Measurements from ENCODE around the gene WIZ. TPM values are rescaled to one million over a fixed set of nuclear protein-coding genes. Genes with fewer than 3 reads are reported as not detected.
A peak's percentile ranks its signal among the peaks of the same experiment; 100 is the strongest.

The WIZ gene
- total RNA-seq, 1 experiment from 2014 or later, result 24.3 TPM

DNA sequence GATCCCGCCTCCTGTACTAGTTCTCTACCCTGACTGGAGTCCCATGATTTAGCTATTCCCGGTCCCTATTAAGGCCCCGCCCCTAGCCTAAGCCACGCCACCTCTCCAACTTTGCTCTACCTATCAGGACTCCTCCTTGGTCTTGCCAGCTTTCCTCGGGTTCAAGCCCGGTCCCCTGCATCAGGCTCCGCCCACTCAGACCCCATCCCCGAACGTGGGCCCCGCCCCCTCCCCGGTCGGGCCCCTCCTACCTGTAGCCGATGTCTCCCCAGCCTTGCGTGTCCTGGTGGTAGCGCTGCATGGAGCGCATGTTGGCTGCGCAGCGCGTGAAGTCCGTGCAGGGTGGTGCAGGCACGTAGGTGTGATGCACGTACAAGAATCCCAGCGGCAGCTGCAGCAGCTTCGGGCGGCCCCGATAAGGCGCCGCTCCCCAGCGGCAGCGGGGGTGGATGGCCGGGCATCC is 21.9 kb upstream of the WIZ start:
- Histone ChIP-seq H3K4me3 (no peak overlapping the region), H3K9me3 (peaks cover 10% of the 10 kb centered on the region), H3K36me3 (no peaks in the 10 kb centered on the region), H3K27me3 (no peaks in the 10 kb centered on the region)
- no peak for DNase-seq

DNA sequence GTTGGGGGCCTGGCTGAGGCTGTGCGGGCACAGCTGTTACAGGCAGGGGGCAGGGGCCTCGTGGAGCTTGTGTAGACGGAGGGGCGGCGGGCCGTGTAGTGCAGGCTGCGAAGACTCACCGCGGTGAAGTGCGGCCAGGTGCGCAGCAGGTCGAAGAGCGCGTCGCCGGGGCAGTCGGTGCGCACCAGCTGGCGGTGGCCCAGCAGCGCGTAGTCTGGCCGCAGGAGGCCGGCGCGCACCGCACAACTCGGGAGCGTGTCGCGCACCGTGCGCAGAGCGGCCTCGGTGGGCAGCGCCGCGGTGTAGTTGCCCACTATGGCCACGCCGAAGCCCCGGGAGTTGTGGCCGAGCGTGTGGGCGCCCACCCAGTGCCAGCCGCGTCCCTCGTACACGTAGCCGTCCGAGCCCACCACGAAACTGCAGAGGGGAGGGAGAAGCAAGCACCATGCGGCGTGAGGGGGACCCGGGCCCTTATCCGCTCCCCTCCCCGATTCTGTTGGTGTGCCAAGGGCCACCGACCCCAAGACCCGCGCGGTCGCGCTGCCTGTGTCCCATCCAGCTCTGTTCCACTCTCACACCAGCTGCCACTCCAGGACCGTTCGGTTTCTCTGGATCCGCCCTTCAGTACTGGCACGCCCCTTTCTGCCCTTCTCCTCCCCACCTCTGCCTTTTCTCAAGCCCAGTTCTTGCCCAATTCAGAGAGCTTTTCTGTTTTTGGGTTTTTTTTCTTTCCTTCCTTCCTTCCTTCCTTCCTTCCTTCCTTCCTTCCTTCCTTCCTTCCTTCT is 19.9 kb upstream of the WIZ start:
- Histone ChIP-seq H3K9me3 (peaks cover 10% of the 10 kb centered on the region), H3K27me3 (no peaks in the 10 kb centered on the region), H3K4me3 (no peak overlapping the region), H3K36me3 (no peaks in the 10 kb centered on the region)
- no peak for DNase-seq

DNA sequence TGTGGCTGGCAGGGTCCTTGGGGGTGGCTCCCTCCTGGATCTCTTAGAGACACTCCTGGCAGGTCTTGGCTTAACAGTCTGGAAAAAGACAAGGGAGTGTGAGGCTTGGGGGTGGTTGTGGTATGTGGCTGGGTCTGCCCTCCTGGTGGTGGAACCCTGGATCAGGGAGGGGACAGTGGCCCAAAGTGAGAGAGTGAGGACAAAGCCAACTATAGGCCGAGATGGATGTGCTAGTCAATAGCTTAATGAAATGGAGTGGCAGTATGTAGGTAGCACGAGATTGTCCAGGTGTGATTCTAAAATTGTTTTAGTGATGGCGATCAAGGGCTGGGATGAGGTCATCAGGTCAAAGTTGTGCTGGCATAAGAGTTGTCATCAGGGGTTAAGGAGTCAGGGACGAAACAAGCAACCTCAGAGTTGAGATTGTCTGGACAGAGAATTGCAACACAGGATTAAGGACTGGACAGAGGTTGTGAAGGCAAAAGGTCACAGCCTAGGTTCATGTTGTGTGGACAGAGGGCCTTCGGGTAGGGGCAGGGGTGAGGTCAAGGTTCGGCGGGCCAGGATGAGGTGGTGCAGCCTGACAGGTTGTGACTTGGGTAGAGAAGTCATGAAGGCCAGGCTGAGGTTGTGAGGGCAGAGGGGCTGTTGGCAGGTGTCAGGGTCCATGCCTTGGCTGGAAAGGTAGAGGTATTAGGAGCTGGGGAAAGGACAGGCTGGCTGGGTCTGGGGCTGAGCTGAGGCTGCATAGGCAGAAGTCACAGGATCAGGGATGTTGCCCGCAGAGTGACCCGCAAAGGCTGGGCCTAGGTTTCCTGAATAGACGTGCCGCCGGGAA is 19.1 kb upstream of the WIZ start:
- Histone ChIP-seq H3K9me3 (peaks cover 6% of the 10 kb centered on the region), H3K4me3 (no peak overlapping the region), H3K27me3 (no peaks in the 10 kb centered on the region), H3K36me3 (no peaks in the 10 kb centered on the region)
- no peak for DNase-seq

DNA sequence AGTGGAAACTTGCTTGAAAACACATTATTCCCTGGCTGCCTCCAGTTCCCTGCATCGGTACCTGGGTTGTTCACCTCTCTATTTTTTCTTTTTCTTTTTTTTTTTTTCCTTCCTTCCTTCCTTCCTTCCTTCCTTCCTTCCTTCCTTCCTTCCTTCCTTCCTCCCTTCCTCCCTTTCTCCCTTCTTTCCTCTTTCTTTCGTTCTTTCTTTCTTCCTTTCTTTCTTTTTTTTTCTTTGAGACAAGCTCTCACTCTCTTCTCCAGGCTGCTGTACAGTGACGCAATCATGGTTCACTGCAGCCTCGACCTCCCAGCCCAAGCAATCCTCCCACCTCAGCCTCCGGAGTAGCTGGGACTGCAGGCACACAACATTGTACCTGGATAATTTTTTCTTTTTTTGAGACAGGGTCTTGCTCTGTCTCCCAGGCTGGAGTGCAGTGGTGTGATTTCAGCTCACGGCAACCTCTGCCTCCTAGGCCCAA is 18.0 kb upstream of the WIZ start:
- peaks cover 3% of the 10 kb centered on the region for H3K9me3 ChIP-seq
- H3K27me3 ChIP-seq, result no peaks in the 10 kb centered on the region
- DNase-seq, result no peak
- H3K4me3 ChIP-seq, result no peak overlapping the region
- H3K36me3 ChIP-seq, result no peaks in the 10 kb centered on the region

DNA sequence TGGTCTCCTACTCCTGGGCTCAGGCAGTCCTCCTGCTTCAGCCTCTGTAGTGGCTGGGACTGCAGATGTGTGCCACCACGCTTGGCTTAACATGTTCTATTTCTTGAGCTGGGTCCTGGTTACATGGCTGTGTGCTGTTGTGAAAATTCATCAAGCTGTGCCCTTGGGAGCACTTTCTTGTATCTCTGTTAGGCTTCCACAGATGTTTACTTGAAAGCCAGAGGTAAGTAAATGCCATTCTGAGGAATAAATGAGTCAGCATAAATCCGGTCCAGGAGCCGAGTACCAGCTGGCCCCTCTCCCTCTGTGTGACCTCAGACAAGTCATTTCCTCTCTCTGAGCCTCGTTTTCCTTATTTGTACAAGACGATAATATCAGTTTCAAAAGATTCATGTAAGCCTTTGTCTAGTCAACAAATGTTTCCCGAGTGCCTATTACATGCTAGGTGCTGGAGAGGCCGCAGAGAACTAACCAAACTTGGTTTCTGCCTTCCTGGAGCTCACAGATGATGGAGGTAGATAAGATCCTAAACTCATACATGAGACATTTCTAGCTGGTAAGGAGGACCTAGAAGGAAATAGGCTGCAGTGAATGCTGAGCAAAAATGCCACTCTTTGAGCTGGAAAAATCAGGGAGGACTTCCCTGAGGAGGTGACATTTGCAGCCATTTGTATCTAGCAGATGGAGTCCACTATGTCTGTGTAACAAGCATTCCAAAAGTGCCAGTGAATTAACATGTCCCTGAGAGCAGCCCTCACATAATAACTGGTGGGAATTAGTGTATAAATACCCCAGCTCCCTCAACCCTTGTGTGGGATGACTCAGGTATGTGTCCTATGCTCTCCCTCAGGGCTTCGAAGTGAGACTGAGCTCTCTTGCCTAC is 17.3 kb upstream of the WIZ start:
- Histone ChIP-seq H3K27me3 (no peaks in the 10 kb centered on the region), H3K4me3 (no peak overlapping the region), H3K9me3 (no peaks in the 10 kb centered on the region), H3K36me3 (no peaks in the 10 kb centered on the region)
- DNase-seq, result peak; percentile 88

DNA sequence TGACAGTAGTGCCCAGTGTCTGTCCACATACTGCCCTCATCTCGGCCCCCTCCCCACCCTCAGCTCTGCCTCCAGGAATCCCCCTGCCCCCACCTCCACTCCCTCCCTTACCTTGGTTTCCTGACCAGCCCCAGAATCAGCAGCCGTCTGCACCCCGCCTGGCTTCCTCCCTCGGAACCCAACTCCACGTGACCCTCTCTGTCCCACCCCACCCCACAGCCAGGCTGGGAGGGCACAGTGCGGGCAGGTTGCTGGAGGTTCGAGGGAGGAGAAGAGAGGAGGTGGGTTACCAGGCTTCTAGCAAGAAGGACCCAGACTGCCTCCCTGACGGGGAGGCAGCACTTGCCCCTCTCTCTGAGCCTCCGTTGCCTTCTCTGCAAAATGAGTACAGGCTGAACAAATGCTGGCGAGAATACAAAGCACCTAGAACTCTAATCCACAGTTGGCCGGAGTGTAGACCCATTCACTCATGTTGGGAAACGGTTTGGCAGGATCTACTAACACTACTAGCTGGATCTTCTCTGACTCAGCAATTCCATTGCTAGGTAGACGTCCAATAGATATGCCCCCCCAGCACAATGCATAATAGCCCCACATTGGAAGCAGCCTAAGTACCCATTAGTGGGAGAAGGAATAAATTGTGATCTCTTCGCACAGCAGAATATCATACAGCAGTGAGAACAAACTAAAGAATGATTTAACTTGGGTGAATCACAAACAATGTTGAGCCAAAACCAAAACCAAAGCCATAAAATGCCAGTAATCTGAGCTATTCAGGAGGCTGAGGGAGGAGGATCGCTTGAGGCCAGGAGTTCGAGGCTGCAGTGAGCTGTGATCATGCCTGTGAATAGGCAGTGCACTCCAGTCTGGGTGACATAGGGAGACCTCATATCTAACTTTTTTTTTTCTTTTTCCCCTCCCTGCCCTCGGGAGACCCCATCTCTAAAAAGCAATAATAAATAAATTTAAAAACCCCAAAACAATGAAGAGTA is 14.9 kb upstream of the WIZ start, which contains the start of gene RASAL3:
Gene RASAL3 (minus strand): TSS at position 151 of the 992 bp plus-strand sequence. CDS start 186 bp downstream, outside the sequence.
- H3K4me3 ChIP-seq, result no peak within 1 kb of the TSS
- H3K9me3 ChIP-seq, result no peaks in the 10 kb centered on the region
- H3K36me3 ChIP-seq, result no peaks in the 10 kb centered on the region
- H3K27me3 ChIP-seq, result no peaks in the 10 kb centered on the region
- peak; percentile 87 for DNase-seq

DNA sequence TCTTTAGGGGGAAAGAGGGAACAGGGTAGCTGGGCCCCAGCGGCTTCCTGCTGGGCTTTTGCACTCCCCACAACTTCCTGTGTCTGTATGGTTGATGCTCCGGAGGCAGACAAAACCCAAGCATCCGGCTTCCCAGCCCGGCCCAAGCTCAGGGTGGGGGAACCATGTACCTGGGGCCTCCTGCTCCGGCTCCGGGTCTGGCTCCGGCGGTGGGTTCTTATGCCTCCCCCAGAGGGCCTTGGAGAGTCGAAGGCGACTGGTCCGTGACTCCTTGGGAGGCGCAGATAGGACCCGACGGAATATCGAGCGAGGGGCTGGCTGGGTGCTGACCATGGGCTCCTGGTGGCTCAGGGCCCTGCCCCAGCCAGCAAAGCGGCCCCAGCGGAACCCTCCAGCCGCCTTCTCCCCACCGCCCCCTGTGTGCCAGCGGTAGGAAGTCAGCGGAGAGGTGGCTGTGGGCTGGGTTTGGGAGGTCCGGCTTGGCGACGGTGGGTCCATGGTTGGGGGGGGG is 14.2 kb upstream of the WIZ start:
- Histone ChIP-seq H3K9me3 (no peaks in the 10 kb centered on the region), H3K27me3 (no peaks in the 10 kb centered on the region), H3K36me3 (no peaks in the 10 kb centered on the region), H3K4me3 (no peak overlapping the region)
- DNase-seq, result no peak

DNA sequence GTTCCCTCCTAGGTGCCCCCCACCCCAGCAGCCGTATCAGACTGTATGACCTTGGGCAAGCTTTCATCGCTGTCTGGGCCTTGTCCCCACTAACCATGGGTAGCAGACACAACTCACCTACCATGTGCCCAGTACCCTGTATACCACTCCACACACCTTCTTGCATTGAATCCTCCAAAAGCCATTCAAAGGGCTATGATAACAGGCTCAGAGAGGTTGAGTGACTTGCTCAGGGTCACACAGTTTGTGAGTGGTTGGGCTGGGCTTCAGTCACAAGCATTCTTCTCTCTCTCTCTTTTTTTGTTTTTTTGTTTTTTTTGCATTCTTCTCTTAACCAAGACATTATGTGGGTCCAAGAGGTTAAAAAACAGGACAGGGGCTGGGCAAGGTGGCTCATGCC is 11.9 kb upstream of the WIZ start:
- no peak for DNase-seq
- Histone ChIP-seq H3K27me3 (peaks cover 9% of the 10 kb centered on the region), H3K36me3 (no peaks in the 10 kb centered on the region), H3K9me3 (no peaks in the 10 kb centered on the region), H3K4me3 (no peak overlapping the region)

DNA sequence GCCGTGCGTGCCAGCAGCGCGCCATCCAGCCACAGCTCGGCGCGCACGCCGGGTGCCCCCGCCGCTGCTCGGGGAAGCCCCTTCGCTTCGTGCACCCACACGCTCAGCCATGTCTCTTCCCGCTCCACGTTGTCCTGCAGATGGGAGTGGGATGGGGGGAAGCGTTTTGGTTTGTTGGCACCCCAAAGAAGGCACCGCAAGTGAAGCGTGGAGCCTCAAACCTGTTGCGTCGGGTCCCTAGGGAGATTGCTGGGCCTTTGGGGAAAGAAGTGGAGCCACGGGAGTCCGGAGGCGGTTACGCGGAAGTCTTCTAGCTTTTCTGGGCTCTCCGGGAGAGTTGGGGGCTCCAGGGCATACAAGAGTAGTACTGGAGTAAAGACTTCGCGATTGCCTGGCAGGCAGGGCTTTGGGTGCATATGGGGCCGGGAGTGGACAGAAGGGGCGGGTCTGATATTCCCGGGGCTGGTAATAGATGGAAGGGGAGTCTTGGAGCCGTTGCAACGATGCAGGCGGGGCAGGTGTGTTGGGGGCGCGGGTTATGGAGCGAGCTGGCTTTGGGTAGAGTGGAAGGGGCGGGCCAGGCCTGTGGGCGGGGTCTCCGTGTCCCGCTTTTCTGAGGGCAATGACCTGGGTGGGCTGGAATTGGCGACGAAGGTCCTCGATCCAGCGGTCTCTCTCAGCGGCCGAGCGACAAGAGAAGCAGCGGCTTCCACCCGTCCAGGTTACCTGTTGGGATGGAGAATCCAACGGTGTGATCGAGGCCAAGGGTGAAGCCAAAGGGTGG is 8.1 kb upstream of the WIZ start:
- no peak for DNase-seq
- Histone ChIP-seq H3K36me3 (no peaks in the 10 kb centered on the region), H3K4me3 (no peak overlapping the region), H3K9me3 (no peaks in the 10 kb centered on the region), H3K27me3 (peaks cover 13% of the 10 kb centered on the region)

DNA sequence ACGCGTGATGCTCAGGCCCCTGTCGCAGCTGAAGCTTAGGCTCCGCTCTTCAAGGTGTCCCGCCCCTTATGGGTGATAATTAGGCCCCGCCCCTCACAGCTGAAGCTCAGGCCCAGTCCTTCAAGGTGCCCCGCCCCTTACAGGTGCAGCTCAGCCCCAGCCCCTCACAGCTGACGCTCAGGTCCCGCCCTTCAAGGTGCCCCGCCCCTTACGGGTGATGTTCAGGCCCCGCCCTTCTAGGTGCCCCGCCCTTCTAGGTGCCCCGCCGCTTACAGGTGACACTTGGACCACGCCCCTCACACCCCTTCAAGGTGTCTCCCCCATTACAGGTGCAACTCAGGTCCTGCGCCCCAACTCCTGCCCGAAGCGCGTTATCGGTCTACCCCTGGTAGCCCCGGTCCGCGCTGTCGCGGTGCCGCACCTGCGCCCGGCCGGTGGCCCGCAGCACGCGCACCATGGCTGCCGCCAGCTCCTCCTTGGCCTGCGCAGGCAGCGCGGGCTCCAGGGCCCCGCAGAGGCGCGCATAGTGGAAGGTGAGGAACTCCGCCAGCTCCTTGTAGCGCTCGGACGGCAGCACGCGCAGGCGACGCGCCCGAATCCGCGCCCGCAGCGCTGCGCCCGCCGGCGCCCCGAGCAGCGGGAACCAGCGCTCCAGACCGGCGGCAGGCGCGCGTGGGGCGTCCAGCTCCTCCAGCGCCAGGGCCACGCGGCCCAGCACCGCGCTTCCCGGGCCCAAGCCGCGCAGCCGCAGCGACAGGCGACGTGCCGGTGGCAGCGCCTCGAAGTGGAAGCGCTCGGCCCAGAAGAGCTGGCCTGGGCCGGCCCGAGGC is 7.3 kb upstream of the WIZ start:
- Histone ChIP-seq H3K27me3 (peaks cover 13% of the 10 kb centered on the region), H3K4me3 (no peak overlapping the region), H3K36me3 (no peaks in the 10 kb centered on the region), H3K9me3 (no peaks in the 10 kb centered on the region)
- no peak for DNase-seq

DNA sequence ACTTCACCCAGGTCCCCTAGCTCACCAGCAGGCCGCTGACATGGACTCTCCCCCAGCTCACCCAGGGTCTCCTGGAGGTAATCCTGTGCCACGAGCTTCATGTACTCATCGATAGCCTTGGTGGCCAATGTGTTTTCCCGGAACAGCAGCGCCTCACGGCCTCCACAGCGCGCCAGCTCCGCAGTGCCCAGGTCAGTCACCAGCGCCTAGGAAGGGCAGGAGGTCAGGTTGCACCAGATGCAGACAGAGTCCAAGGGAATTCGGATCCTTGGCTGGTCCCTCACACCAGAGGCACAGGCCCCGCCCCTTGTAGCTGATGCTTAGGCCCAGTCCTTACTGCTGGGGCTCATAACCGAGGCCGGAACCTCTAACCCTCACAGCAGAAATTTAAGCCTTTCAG is 6.7 kb upstream of the WIZ start:
- Histone ChIP-seq H3K27me3 (peaks cover 13% of the 10 kb centered on the region), H3K36me3 (no peaks in the 10 kb centered on the region), H3K9me3 (no peaks in the 10 kb centered on the region), H3K4me3 (no peak overlapping the region)
- DNase-seq, result no peak

DNA sequence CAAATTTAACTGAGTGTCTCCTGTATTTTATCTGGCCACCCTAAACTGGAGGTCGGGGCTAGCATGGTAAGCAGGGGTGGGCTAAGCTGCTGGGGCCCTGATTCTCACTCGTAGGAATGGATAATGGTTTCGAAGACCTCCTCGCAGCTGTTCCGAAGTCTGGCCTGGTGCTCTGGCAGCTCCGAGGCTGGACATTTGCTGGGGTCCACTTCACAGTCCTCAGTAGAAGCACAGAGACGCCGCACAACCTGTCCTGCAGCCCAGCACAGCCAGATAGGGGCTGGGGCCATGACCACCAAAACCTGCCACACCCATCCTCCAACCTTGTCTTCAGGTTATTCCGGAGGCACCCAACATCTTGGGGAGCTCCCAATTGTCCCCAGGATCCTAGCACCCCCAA is 6.2 kb upstream of the WIZ start:
- Histone ChIP-seq H3K27me3 (peaks cover 13% of the 10 kb centered on the region), H3K36me3 (no peaks in the 10 kb centered on the region), H3K4me3 (no peak overlapping the region), H3K9me3 (no peaks in the 10 kb centered on the region)
- DNase-seq, result no peak

DNA sequence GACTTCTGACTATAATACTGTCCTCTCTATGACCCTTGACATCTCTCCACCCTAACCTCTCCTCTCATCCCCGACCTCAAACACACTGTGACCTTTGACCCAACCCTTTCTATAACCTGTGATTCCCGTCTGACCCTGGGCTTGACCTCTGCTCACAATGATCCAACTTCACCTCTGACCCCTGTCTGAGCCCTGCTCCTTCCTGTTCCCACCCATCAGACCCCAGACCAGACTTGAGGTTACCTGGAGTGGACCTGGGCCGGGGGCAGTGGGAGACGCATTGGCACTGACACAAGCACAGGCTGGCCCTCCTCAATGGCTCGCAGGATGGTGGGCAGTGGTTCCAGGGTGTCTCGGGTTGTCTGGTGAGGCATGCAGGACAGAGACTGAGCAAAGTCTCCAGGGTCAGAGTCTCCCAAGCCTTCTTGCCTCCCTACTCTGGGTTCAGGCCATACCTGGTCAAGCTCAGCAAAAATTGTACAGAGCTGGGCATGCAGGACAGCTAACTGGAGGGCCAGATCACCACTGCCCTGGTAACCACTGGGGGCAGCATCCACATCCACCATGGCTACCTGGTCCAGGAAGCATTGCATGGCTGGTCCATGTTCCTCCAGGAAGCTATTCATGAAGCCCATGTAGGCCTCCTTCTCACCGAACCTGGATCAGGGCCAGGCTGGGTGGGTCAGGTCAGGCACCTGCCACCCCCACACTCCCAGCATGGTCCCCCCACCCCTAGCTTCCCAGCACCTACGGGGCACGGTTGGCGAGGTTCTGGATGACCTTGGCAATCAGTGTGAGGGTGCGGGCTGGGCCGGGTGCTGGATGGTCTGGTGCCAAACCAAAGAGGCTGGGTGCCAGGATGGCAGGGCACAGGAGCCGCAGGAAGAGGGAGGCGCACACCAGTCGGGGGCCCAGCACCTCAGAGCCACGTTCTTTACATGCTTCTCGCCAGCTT is 4.4 kb upstream of the WIZ start:
- H3K27me3 ChIP-seq, result peaks cover 13% of the 10 kb centered on the region

More for the DNA sequence above, 4.4 kb upstream of the WIZ start:
- no peak for DNase-seq
- no peaks in the 10 kb centered on the region for H3K9me3 ChIP-seq
- no peak overlapping the region for H3K4me3 ChIP-seq
- H3K36me3 ChIP-seq, result no peaks in the 10 kb centered on the region

Data from MG63 (cell line).